K562 (cell line): ENCODE data around the gene TRIM44. TPM values are rescaled to one million over a fixed set of nuclear protein-coding genes. Genes with fewer than 3 reads are reported as not detected.

Source experiments
- ATAC-seq: fragments of 200-7000 bp; cut with Tn5 transposase; 3 replicates; pipeline ENCODE4 v1.9.1; 2020; ENCODE audit warnings: moderate library complexity
- BruUV-seq: library from RNA; stranded (reverse); fragments of 400-500 nt; replicated peaks from 2 replicates; lab custom pipeline; 2021; lab: Mats Ljungman, UMichigan
- CTCF ChIA-PET: fragments of 300-600 bp; formaldehyde crosslinking; extraction: SDS; loops from one replicate; lab custom pipeline; 2021; ENCODE audit warnings: low intra/inter-chr PET ratio; lab: Yijun Ruan, JAX
- POLR2A ChIA-PET: fragments of 300-600, 350-650 bp; sonication (Branson Sonifier 250); formaldehyde crosslinking; extraction: SDS; loops from one replicate; lab custom pipeline; 2021; ENCODE audit warnings: antibody characterized with exemption, inconsistent platforms; lab: Yijun Ruan, JAX
- DNase-seq, 4 experiments: peaks; one replicate each; pipeline versions ENCODE4 v3.0.0 to v3.0.0-alpha.2; 2011 to 2018; ENCODE audit warnings: low spot score in 3 of 4, mixed read lengths in 3 of 4; ENCODE audit errors: extremely low read depth in 1 of 4
- FAIRE-seq: peaks from 2 replicates; lab custom pipeline; 2011; peaks lifted over from hg19 to GRCh38; lab: Jason Lieb, UNC
- H2AFZ ChIP-seq: 2 replicates; pipeline ENCODE4 v1.6.0; 2011; ENCODE audit warnings: low read depth, low read length, control low read depth, inconsistent platforms
- H3K27ac ChIP-seq: fragments of 200-600 bp; 3 replicates; pipeline ENCODE4 v1.8.0; 2011; ENCODE audit warnings: low read depth, mild to moderate bottlenecking, control low read depth, inconsistent platforms, low read length, moderate library complexity, mixed read lengths; ENCODE audit errors: extremely low read depth
- H3K27me3 ChIP-seq, 2 experiments: fragments of 300-600 bp in 1 of 2; 2 replicates in 1 of 2; 3 replicates in 1 of 2; pipeline versions ENCODE4 v1.6.0 to v1.8.0; 2011; ENCODE audit warnings: inconsistent platforms in 2 of 2, low read length in 2 of 2, mild to moderate bottlenecking in 1 of 2, mixed read lengths in 1 of 2, moderate library complexity in 1 of 2; ENCODE audit not compliant: control insufficient read depth in 2 of 2, insufficient read depth in 2 of 2
- H3K36me3 ChIP-seq: fragments of 300-600 bp; 3 replicates; pipeline ENCODE4 v1.8.0; 2011; ENCODE audit warnings: mild to moderate bottlenecking, low read length, inconsistent platforms; ENCODE audit not compliant: control insufficient read depth, insufficient read depth
- H3K4me1 ChIP-seq, 2 experiments: fragments of 200-600 bp in 1 of 2; replicated peaks in 1 of 2; 2 replicates in 1 of 2; 3 replicates in 1 of 2; pipeline versions ENCODE4 v1.5.1 to v1.8.0; 2011; ENCODE audit warnings: inconsistent platforms in 2 of 2, low read length in 2 of 2, mild to moderate bottlenecking in 1 of 2, mixed read lengths in 1 of 2, moderate library complexity in 1 of 2; ENCODE audit not compliant: control insufficient read depth in 2 of 2, insufficient read depth in 2 of 2
- H3K4me2 ChIP-seq: 2 replicates; pipeline ENCODE4 v1.6.1; 2011; ENCODE audit warnings: low read length, control low read depth, inconsistent platforms, mixed read lengths; ENCODE audit not compliant: insufficient read depth
- H3K4me3 ChIP-seq: fragments of 200-600 bp; sonication (generic), shearing (Covaris generic); 2 replicates; pipeline ENCODE4 v1.5.1; 2016; ENCODE audit warnings: control low read depth, inconsistent platforms
- H3K79me2 ChIP-seq: fragments of 200-600 bp; 3 replicates; pipeline ENCODE4 v1.8.0; 2011; ENCODE audit warnings: low read length, inconsistent platforms; ENCODE audit not compliant: control insufficient read depth, insufficient read depth
- H3K9ac ChIP-seq, 2 experiments: 2 replicates each; pipeline versions ENCODE4 v1.6.0 to v1.6.1; 2011; ENCODE audit warnings: low read depth in 2 of 2, low read length in 2 of 2, control low read depth in 1 of 2, inconsistent platforms in 1 of 2, mild to moderate bottlenecking in 1 of 2, mixed read lengths in 1 of 2; ENCODE audit not compliant: insufficient read depth in 1 of 2
- H3K9me1 ChIP-seq: one replicate; pipeline ENCODE4 v1.6.0; 2011; ENCODE audit warnings: inconsistent platforms, mild to moderate bottlenecking, low read length, moderate library complexity; ENCODE audit not compliant: control insufficient read depth, insufficient read depth
- H3K9me3 ChIP-seq: replicated peaks from 2 replicates; pipeline ENCODE4 v1.5.1; 2011; ENCODE audit warnings: low read depth, low read length, inconsistent platforms; ENCODE audit not compliant: control insufficient read depth, insufficient read depth
- H4K20me1 ChIP-seq: replicated peaks from 2 replicates; pipeline ENCODE4 v1.6.1; 2011; ENCODE audit warnings: low read length, inconsistent platforms, mixed read lengths; ENCODE audit not compliant: control insufficient read depth, insufficient read depth
- DEAF1 ChIP-seq: fragments of 450-650 bp; formaldehyde crosslinking; IDR thresholded peaks from 2 replicates; pipeline ENCODE4 v1.4.0; 2020; ENCODE audit warnings: mild to moderate bottlenecking, moderate library complexity
- ELF4 ChIP-seq: fragments of 450-650 bp; formaldehyde crosslinking; IDR thresholded peaks from 2 replicates; pipeline ENCODE4 v1.4.0; 2022; ENCODE audit warnings: missing genetic modification characterization
- KLF1 ChIP-seq: fragments of 450-650 bp; IDR thresholded peaks from 2 replicates; pipeline ENCODE4 v1.6.1; 2016; ENCODE audit warnings: missing genetic modification characterization, missing compliant biosample characterization
- MTF1 ChIP-seq: fragments of 250-450 bp; sonication (Bioruptor Pico); IDR thresholded peaks from 2 replicates; pipeline ENCODE4 v1.9.0; 2021; ENCODE audit warnings: moderate library complexity, mild to moderate bottlenecking, inconsistent platforms, borderline replicate concordance
- SMARCA5 ChIP-seq: fragments of 450-650 bp; IDR thresholded peaks from 2 replicates; pipeline ENCODE4 v1.6.1; 2016
- SMC3 ChIP-seq: conservative IDR thresholded peaks from 2 replicates; pipeline ENCODE4 v1.6.1; 2011; ENCODE audit warnings: low read depth, low read length, improper control_type of control experiment; ENCODE audit not compliant: insufficient read depth
- SRF ChIP-seq, 2 experiments: fragments of 250-450, 450-650 bp in 1 of 2; sonication (Bioruptor Pico) in 1 of 2; sonication (generic) in 1 of 2; formaldehyde crosslinking; IDR thresholded peaks; 2 replicates each; pipeline versions ENCODE4 v1.5.0 to v1.5.1; 2020 to 2022; ENCODE audit warnings: mild to moderate bottlenecking in 1 of 2, missing genetic modification reagents in 1 of 2
- ZNF561 ChIP-seq: fragments of 450-650 bp; formaldehyde crosslinking; conservative IDR thresholded peaks from 2 replicates; pipeline ENCODE4 v1.4.0; 2020; ENCODE audit warnings: mild to moderate bottlenecking, moderate library complexity
- WGBS: fragments of 100-300 bp; shearing (Covaris generic); methylation state at CpG from one replicate; pipeline ENCODE4 v1.1.6; 2016; ENCODE audit warnings: low coverage, mixed read lengths; ENCODE audit not compliant: insufficient coverage; ENCODE audit errors: missing lambda C conversion rate; 5-methylcytosine and 5-hydroxymethylcytosine counted together
- in situ Hi-C: fragments of 300-500 bp; cut with MboI; formaldehyde crosslinking; loops from 4 replicates; pipeline ENCODE4 v1.15.0; 2018; ENCODE audit warnings: inconsistent platforms, mixed read lengths
- intact Hi-C: fragments of 100-400 bp; cut with micrococcal nuclease; formaldehyde crosslinking; loops from 2 replicates; pipeline ENCODE4 v1.14.2; 2022
- polyA plus RNA-seq, 8 experiments: library from polyadenylated mRNA; depleted of rRNA in 4 of 8; stranded (reverse) in 5 of 8; unstranded in 3 of 8; fragments of >200 nt; fragmentation: Nextera tagmentation in 2 of 8; fragmentation: Illumina TruSeq in 1 of 8; extraction: Ambion mirVana in 2 of 8; extraction: Trizol in 1 of 8; gene quantifications; 2 replicates each; pipeline versions ENCODE4 v1.2.1 to v1.2.3, GENCODE V29; 2011 to 2014; ENCODE audit warnings: inconsistent platforms in 1 of 8, missing spikeins in 1 of 8
- total RNA-seq, 7 experiments: library from RNA; depleted of rRNA in 6 of 7; stranded (reverse); fragments of >200 nt in 6 of 7; fragmentation: Illumina TruSeq in 2 of 7; extraction: Trizol in 2 of 7; gene quantifications; 2 replicates each; pipeline versions ENCODE4 v1.2.1 to v1.2.3, GENCODE V29; 2011 to 2021; ENCODE audit warnings: low replicate concordance in 1 of 7

The TRIM44 gene
- total and polyA plus RNA-seq, 9 of the 15 experiments (the other 6 are each of a cell fraction or from before 2014, with no cell fraction given), result 8.3 to 105 (median 37.2) TPM

GRCh38 chr11:35761899-35762298, 99.3 kb downstream of the TRIM44 start:
- no peaks in the 10 kb centered on the region for H3K36me3 ChIP-seq
- no peak overlapping the region for H3K27ac ChIP-seq
- TF ChIP-seq DEAF1 (CRISPR knock-in tag) (no peak), ELF4 (CRISPR knock-in tag) (no peak), SMC3 (no peak), SMARCA5 (no peak), SRF (CRISPR knock-in tag; IDR thresholded peaks at IDR 0.05) (no peak), KLF1 (tag) (no peak), MTF1 (CRISPR knock-in tag) (no peak), ZNF561 (no peak)
- TF ChIP-seq, all 486 proteins: peak for 0
- no peak overlapping the region for H3K9ac ChIP-seq
- ChIA-PET POLR2A (no interaction called here), CTCF (no interaction called here)
- FAIRE-seq, result no peak
- DNase-seq, result no peak
- H2AFZ ChIP-seq, result no peak overlapping the region
- H3K4me3 ChIP-seq, result no peak overlapping the region
- H4K20me1 ChIP-seq, result peaks cover 3% of the 10 kb centered on the region; the same call in 1 of the 2 replicates
- H3K4me1 ChIP-seq, result no peaks in the 10 kb centered on the region
- WGBS, result 78% methylated on average over 1 of the region's 1 CpG
- intact Hi-C loops (no loop called here), in situ Hi-C loops (no loop called here)
- no peak for ATAC-seq
- H3K4me2 ChIP-seq, result no peak overlapping the region
- no peaks in the 10 kb centered on the region for H3K27me3 ChIP-seq
- H3K79me2 ChIP-seq, result 0 out of 3 replicates have a peak, but pooled peaks cover 2% of the 10 kb centered on the region
- H3K9me1 ChIP-seq, result no peaks in the 10 kb centered on the region
- H3K9me3 ChIP-seq, result no peaks in the 10 kb centered on the region
- BruUV-seq, result no TSS peak
